ENCODE results near the gene RABGAP1. TPM values are rescaled to one million over a fixed set of nuclear protein-coding genes. Genes with fewer than 3 reads are reported as not detected.

RABGAP1 gene
- total RNA-seq, 1 experiment from 2014 or later = 95.8 TPM

DNA sequence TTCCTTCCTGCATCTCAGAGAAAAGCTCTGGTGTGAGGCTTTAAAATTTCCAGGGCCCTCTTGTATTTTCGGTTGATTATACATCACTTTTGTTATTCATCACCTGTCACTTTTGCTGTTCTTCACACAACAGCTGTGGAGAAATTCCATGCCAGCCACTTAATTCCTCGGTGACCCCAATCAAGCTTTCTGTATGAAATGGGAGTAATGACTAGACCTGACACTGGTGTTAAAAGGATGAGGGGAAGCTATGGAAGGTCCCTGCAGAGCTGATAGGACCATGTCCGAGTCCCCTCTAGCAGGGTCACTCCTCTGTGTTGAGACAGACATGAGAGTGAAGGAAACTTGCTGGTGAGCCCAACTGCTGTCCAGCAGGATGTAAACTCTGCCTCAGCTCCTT, 152.3 kb downstream of the RABGAP1 start:
- no TSS peak for BruUV-seq (replicated peaks)
- Histone ChIP-seq H4K20me1 (ENCODE audit: insufficient read depth) (no peaks in the 10 kb centered on the region; the same call in 1 of the 2 replicates), H3K4me2 (no peak overlapping the region), H3F3A (ENCODE audit: insufficient read depth, low read depth) (no peaks in the 10 kb centered on the region), H3K9me3 (ENCODE audit: insufficient read depth, low read depth) (no peaks in the 10 kb centered on the region), H3K9me2 (ENCODE audit: insufficient read depth) (no peaks in the 10 kb centered on the region), H3K4me1 (replicated peaks; ENCODE audit: insufficient read depth) (no peaks in the 10 kb centered on the region), H2AFZ (no peak overlapping the region), H3K4me3 (no peak overlapping the region), H3K27me3 (ENCODE audit: insufficient read depth, low read depth) (no peaks in the 10 kb centered on the region), H3K36me3 (ENCODE audit: low read depth) (peaks cover 35% of the 10 kb centered on the region), H3K79me2 (ENCODE audit: low read depth) (no peaks in the 10 kb centered on the region), H3K27ac (no peak overlapping the region)
- TF ChIP-seq EZH2 (IDR thresholded peaks at IDR 0.05; ENCODE audit: low read depth) = no peak
- TF ChIP-seq, protein P1, sequence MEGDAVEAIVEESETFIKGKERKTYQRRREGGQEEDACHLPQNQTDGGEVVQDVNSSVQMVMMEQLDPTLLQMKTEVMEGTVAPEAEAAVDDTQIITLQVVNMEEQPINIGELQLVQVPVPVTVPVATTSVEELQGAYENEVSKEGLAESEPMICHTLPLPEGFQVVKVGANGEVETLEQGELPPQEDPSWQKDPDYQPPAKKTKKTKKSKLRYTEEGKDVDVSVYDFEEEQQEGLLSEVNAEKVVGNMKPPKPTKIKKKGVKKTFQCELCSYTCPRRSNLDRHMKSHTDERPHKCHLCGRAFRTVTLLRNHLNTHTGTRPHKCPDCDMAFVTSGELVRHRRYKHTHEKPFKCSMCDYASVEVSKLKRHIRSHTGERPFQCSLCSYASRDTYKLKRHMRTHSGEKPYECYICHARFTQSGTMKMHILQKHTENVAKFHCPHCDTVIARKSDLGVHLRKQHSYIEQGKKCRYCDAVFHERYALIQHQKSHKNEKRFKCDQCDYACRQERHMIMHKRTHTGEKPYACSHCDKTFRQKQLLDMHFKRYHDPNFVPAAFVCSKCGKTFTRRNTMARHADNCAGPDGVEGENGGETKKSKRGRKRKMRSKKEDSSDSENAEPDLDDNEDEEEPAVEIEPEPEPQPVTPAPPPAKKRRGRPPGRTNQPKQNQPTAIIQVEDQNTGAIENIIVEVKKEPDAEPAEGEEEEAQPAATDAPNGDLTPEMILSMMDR (conservative IDR thresholded peaks at IDR 0.05) = no peak
- ChIA-PET CTCF (no interaction called here), POLR2A (ENCODE audit: unreplicated experiment) (interaction anchor here (0.7 kb wide), 1 partner anchor 11 kb away, joined by 7 read pairs; no protein-coding TSS in a partner anchor)
- intact Hi-C loops (cut with micrococcal nuclease; ENCODE audit: unreplicated experiment) = no loop called here
- DNase-seq = no peak

DNA sequence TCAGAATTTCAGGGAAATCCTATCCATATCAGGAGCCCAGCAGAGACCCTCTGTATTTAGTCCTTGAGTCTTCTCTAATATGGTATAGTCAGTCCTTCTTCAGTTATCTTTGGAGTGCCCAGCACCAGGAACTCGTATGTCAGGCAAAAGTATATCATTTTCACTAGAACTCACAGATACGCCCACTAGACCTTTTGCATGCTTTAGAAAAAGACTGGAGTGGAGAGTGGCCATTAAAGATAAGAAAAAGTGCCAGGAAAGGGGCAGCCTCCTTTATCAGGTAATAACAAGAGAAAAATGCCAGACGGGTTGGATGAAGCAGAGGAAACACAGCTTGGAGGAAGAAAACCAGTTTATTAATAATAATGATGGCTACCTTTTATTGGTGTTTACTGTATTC, 156.2 kb downstream of the RABGAP1 start:
- H4K20me1 ChIP-seq (ENCODE audit: insufficient read depth) = peaks cover 8% of the 10 kb centered on the region; the same call in 1 of the 2 replicates
- no TSS peak for BruUV-seq (replicated peaks)
- no peaks in the 10 kb centered on the region for H3K27me3 ChIP-seq (ENCODE audit: insufficient read depth, low read depth)
- H3K9me2 ChIP-seq (ENCODE audit: insufficient read depth) = no peaks in the 10 kb centered on the region
- no peak overlapping the region for H2AFZ ChIP-seq
- no peaks in the 10 kb centered on the region for H3K9me3 ChIP-seq (ENCODE audit: insufficient read depth, low read depth)
- DNase-seq = no peak
- H3K36me3 ChIP-seq (ENCODE audit: low read depth) = peaks cover 30% of the 10 kb centered on the region; the same call in 1 of the 2 replicates
- no peaks in the 10 kb centered on the region for H3K4me1 ChIP-seq (replicated peaks; ENCODE audit: insufficient read depth)
- no peaks in the 10 kb centered on the region for H3K79me2 ChIP-seq (ENCODE audit: low read depth)
- no peak overlapping the region for H3K4me2 ChIP-seq
- POLR2A ChIA-PET (ENCODE audit: unreplicated experiment) = no interaction called here
- no peak for TF ChIP-seq EZH2 (IDR thresholded peaks at IDR 0.05; ENCODE audit: low read depth)
- TF ChIP-seq, protein P1 (conservative IDR thresholded peaks at IDR 0.05) = no peak
- CTCF ChIA-PET = no interaction called here
- no peak overlapping the region for H3K4me3 ChIP-seq
- no peaks in the 10 kb centered on the region; the same call in 1 of the 2 replicates for H3F3A ChIP-seq (ENCODE audit: insufficient read depth, low read depth)
- no peak overlapping the region for H3K27ac ChIP-seq
- intact Hi-C loops (cut with micrococcal nuclease; ENCODE audit: unreplicated experiment) = no loop called here

DNA sequence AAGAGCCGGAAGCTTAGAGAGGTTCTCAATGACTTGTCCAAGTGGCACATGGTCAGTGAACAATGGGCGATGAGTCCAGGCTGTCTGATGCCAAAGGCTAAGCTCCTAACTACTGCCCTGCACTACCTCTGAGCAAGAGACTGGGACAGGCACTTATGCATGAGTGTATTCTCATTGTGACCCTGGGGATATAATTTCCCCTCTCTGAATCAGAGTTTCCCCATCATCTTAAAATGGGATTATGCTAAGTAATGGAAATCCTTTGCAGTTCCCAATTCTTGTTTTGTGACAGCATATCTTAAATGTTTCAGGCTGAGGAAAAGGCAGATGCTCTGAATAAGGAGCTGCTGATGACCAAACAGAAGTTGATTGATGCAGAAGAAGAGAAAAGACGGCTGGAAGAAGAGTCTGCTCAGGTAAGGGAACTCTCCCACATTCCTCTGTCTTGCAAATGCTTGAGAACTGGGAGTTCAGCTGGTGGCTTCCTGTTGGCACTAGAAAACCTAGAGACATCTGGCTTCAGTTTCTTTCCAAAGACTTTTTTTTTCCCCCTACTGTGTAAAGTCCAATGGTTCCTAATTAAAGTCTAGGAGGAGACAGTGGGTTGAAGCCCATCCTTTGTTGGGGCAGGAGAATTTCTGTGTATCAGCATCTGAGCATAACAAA, 156.7 kb downstream of the RABGAP1 start:
- CTCF ChIA-PET = no interaction called here
- intact Hi-C loops (cut with micrococcal nuclease; ENCODE audit: unreplicated experiment) = no loop called here

More for the DNA sequence above, 156.7 kb downstream of the RABGAP1 start:
- DNase-seq = no peak
- Histone ChIP-seq H3F3A (ENCODE audit: insufficient read depth, low read depth) (no peaks in the 10 kb centered on the region; the same call in 1 of the 2 replicates), H3K27me3 (ENCODE audit: insufficient read depth, low read depth) (no peaks in the 10 kb centered on the region), H3K9me3 (ENCODE audit: insufficient read depth, low read depth) (no peaks in the 10 kb centered on the region), H3K27ac (no peak overlapping the region), H3K9me2 (ENCODE audit: insufficient read depth) (no peaks in the 10 kb centered on the region), H3K79me2 (ENCODE audit: low read depth) (no peaks in the 10 kb centered on the region), H3K36me3 (ENCODE audit: low read depth) (peaks cover 34% of the 10 kb centered on the region; the same call in 1 of the 2 replicates), H3K4me2 (no peak overlapping the region), H2AFZ (no peak overlapping the region), H4K20me1 (ENCODE audit: insufficient read depth) (peaks cover 8% of the 10 kb centered on the region; the same call in 1 of the 2 replicates), H3K4me1 (replicated peaks; ENCODE audit: insufficient read depth) (no peaks in the 10 kb centered on the region), H3K4me3 (no peak overlapping the region)
- BruUV-seq (replicated peaks) = no TSS peak
- POLR2A ChIA-PET (ENCODE audit: unreplicated experiment) = no interaction called here
- TF ChIP-seq, protein P1 (conservative IDR thresholded peaks at IDR 0.05) = no peak
- no peak for TF ChIP-seq EZH2 (IDR thresholded peaks at IDR 0.05; ENCODE audit: low read depth)
